Astrocyte (in vitro differentiated cells and primary cell): ENCODE measurements around the gene MCMBP.

ENCODE experiments used
- EZH2 ChIP-seq: IDR thresholded peaks from 2 replicates; pipeline ENCODE4 v1.6.1; 2012; ENCODE audit warnings: mild to moderate bottlenecking, low read length, inconsistent platforms; ENCODE audit not compliant: insufficient read depth
- TF ChIP-seq, protein P1 (sequence below): IDR thresholded peaks from 2 replicates; pipeline ENCODE4 v1.5.1; 2011; ENCODE audit warnings: low read depth, mild to moderate bottlenecking, inconsistent platforms, low read length, moderate library complexity; ENCODE audit not compliant: insufficient read depth

DNA sequence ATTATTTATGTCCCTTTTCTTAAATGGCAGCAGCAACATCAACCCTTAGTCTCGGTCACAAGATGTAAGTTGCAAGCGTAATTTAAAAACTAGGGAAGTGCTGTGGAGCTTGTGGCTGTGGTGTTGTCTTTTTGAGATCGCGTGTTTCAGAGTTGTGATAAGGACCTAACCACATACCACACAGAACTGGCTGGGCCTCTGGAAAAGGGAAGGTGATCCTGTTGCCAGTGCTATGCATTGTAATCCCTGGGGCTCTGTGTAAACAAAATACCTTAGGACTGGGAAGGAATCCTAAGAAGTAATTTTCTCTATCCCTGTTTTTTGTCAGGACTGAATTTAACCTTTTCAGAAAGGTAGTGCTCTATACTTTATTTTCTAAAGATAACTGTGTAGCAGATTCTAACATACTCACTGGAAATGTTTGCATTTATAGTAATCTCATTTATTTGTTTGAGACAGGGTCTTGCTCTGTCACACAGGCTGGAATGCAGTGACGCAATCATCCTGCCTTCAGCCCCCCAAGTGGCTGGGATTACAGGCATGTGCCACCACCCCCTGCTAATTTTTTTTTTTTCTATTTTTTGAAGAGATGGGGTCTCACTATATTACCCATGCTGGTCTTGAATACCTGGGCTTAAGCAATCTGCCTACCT is 86.4 kb downstream of the MCMBP start:
- TF ChIP-seq, protein P1, sequence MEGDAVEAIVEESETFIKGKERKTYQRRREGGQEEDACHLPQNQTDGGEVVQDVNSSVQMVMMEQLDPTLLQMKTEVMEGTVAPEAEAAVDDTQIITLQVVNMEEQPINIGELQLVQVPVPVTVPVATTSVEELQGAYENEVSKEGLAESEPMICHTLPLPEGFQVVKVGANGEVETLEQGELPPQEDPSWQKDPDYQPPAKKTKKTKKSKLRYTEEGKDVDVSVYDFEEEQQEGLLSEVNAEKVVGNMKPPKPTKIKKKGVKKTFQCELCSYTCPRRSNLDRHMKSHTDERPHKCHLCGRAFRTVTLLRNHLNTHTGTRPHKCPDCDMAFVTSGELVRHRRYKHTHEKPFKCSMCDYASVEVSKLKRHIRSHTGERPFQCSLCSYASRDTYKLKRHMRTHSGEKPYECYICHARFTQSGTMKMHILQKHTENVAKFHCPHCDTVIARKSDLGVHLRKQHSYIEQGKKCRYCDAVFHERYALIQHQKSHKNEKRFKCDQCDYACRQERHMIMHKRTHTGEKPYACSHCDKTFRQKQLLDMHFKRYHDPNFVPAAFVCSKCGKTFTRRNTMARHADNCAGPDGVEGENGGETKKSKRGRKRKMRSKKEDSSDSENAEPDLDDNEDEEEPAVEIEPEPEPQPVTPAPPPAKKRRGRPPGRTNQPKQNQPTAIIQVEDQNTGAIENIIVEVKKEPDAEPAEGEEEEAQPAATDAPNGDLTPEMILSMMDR = no peak
- TF ChIP-seq EZH2 = no peak
